Measurements from ENCODE around the gene SPDYE16.
"Not testable (repeated sequence)": the region's sequence is repeated elsewhere in the genome, so short reads cannot be mapped to it uniquely, and the experiment has no call there.

Gene SPDYE16

GRCh38 chr7:76549025-76549854 is 6.1 kb upstream of the SPDYE16 start:
- DNase-seq = peak; percentile 43

- not testable (repeated sequence) for DNase-seq
These were observed 11.5 kb downstream of the SPDYE16 start for GRCh38 chr7:76531643-76532042.

GRCh38 chr7:76526183-76526582 is 16.9 kb downstream of the SPDYE16 start:
- DNase-seq = not testable (repeated sequence)

GRCh38 chr7:76516932-76517331 is 26.2 kb downstream of the SPDYE16 start:
- DNase-seq = not testable (repeated sequence)

- DNase-seq = no peak
These were observed 27.1 kb downstream of the SPDYE16 start for GRCh38 chr7:76515999-76516443.

GRCh38 chr7:76514926-76515771 is 27.9 kb downstream of the SPDYE16 start:
- DNase-seq = no peak

GRCh38 chr7:76513817-76514799 is 29.0 kb downstream of the SPDYE16 start:
- DNase-seq = no peak

GRCh38 chr7:76512941-76513816 is 29.9 kb downstream of the SPDYE16 start:
- DNase-seq = no peak

GRCh38 chr7:76511911-76512885 is 30.9 kb downstream of the SPDYE16 start:
- DNase-seq = not testable (repeated sequence)

GRCh38 chr7:76511200-76511910 is 31.7 kb downstream of the SPDYE16 start:
- DNase-seq = not testable (repeated sequence)

GRCh38 chr7:76509931-76510877 is 32.9 kb downstream of the SPDYE16 start, which contains the start of gene UPK3B:
Gene UPK3B, plus strand, starts transcription at chr7:76510552. Its CDS starts 101 bp downstream, at chr7:76510653.
- no peak for DNase-seq

GRCh38 chr7:76507723-76508406 is 35.2 kb downstream of the SPDYE16 start:
- no peak for DNase-seq

- not testable (repeated sequence) for DNase-seq
These were observed 36.5 kb downstream of the SPDYE16 start for GRCh38 chr7:76506643-76507042.

GRCh38 chr7:76506081-76506440 is 37.0 kb downstream of the SPDYE16 start:
- DNase-seq = no peak

- no peak for DNase-seq
These were observed 37.7 kb downstream of the SPDYE16 start for GRCh38 chr7:76505168-76506080.

Data from amniotic stem cell (primary cell).